Astrocyte (in vitro differentiated cells and primary cell): ENCODE data around the gene SIGLEC8.

ENCODE experiments used
- EZH2 ChIP-seq: IDR thresholded peaks from 2 replicates; pipeline ENCODE4 v1.6.1; 2012; ENCODE audit warnings: mild to moderate bottlenecking, low read length, inconsistent platforms; ENCODE audit not compliant: insufficient read depth
- TF ChIP-seq, protein P1 (sequence below): IDR thresholded peaks from 2 replicates; pipeline ENCODE4 v1.5.1; 2011; ENCODE audit warnings: low read depth, mild to moderate bottlenecking, inconsistent platforms, low read length, moderate library complexity; ENCODE audit not compliant: insufficient read depth

DNA sequence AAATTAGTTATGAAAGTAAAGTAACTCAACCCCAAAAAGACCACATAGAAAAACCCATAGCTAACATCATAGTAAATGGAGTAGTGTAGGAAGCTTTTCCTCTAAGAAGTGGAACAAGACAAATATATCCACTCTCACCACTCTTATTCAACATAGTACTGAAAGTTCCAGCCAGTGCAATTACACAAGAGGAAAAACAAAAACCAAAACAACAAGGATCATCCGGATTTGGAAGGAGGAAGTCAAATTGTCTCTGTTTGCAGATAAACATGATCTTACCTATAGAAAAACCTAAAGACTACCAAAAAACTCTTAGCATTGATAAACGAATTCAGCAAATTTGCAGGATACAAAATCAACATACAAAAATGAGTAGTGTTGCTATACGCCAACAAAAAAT lies 8.5 kb upstream of the SIGLEC8 start:
- TF ChIP-seq, protein P1, sequence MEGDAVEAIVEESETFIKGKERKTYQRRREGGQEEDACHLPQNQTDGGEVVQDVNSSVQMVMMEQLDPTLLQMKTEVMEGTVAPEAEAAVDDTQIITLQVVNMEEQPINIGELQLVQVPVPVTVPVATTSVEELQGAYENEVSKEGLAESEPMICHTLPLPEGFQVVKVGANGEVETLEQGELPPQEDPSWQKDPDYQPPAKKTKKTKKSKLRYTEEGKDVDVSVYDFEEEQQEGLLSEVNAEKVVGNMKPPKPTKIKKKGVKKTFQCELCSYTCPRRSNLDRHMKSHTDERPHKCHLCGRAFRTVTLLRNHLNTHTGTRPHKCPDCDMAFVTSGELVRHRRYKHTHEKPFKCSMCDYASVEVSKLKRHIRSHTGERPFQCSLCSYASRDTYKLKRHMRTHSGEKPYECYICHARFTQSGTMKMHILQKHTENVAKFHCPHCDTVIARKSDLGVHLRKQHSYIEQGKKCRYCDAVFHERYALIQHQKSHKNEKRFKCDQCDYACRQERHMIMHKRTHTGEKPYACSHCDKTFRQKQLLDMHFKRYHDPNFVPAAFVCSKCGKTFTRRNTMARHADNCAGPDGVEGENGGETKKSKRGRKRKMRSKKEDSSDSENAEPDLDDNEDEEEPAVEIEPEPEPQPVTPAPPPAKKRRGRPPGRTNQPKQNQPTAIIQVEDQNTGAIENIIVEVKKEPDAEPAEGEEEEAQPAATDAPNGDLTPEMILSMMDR = no peak
- no peak for TF ChIP-seq EZH2
